ENCODE measurements around the gene UQCRC1. TPM values are rescaled to one million over a fixed set of nuclear protein-coding genes. Genes with fewer than 3 reads are reported as not detected.
A peak's percentile ranks its signal among the peaks of the same experiment; 100 is the strongest.

The UQCRC1 gene
- total RNA-seq, 4 donors from 2014 or later: 579 to 974 (median 655) TPM

DNA sequence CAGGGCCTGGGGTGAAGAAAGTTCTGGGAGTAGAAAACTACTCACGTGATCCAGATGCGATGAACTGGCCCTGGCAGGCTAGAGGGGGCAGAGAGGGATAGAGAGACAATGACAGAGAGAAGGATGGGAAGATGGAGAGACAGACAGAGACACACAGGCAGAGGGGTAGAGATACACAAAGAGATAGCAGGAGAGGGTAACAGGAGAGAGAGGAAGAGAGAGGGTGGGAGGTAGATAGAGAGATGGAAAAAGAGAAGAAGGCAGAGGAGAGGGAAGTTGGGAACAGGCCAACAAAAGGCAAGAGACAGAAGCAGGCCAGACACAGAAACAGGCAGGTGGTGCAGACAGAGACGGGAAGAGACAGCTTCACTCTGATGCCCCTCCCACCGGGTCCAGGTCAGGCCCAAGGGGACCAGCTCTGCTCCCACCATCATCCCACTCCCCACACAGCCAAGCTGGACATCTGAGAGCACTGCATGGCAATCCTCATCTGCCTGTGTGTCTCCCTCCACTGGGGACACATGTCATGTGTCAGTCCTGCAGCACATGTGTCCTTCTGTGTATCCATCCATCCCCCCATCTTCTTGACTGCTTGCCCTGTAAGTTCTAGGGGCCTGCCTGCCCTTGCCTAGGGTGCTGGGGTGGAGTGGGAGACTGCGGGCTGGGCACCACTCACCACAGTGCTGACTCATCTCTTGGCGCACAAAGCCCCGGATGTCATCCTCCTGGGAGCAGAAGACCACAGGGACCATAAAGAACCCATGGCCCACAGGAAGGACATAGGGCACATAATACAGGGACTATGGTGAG lies 43.6 kb downstream of the UQCRC1 start:
- in situ Hi-C loops (cut with MboI; ENCODE audit: low pct_ligation_motif_present in 1 of 4, low pct_unique_long_range_greater_than_20kb in 1 of 4, low sequenced_read_pairs in 3 of 4): no loop called here
- Histone ChIP-seq H3K27me3 (no peaks in the 10 kb centered on the region), H3K9me3 (no peaks in the 10 kb centered on the region), H3K4me1 (peaks cover 0 to 6% (median 5%) of the 10 kb centered on the region in 4 donors), H3K4me3 (no peak overlapping the region), H3K27ac (no peak overlapping the region), H3K36me3 (no peaks in the 10 kb centered on the region)
- intact Hi-C loops (cut with DNase I; ENCODE audit: low total_unique reads): no loop called here
- 58 to 73% methylated on average over 2 to 7 of the region's 7 CpGs for WGBS, 2 donors (ENCODE audit: low coverage in 1 of 2)
- DNase-seq: no peak
- no peak for TF ChIP-seq POLR2AphosphoS5 (IDR thresholded peaks at IDR 0.05)
- TF ChIP-seq POLR2A (IDR thresholded peaks at IDR 0.05): no peak
- no peak for TF ChIP-seq EP300 (IDR thresholded peaks at IDR 0.05; ENCODE audit: low read depth)
- no peak for TF ChIP-seq CTCF (IDR thresholded peaks at IDR 0.05)

DNA sequence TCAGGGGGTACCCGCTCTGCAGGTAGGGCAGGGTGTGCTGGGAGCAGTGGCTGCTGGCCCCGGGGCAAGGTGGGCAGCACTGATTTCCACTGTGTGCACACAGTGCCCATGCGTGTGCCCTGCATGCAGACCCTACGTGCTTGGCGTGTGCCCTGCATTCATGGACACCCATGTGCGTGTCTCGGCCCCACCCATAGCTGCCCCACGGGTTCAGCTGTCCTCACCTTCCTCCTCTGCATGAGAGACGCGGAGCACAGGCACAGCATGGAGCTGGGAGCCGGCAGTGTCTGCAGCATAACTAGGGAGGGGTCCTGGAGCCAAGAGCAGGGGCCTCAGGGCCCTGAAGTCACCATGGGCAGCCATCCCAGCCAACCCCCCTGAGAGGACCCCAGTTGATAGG lies 44.3 kb downstream of the UQCRC1 start:
- H3K27ac ChIP-seq: no peak overlapping the region
- intact Hi-C loops (cut with DNase I; ENCODE audit: low total_unique reads): no loop called here
- no peaks in the 10 kb centered on the region for H3K36me3 ChIP-seq
- no peak for DNase-seq
- no peaks in the 10 kb centered on the region for H3K27me3 ChIP-seq
- WGBS, 2 donors (ENCODE audit: low coverage in 1 of 2): 79% methylated on average over 6 of the region's 11 CpGs; no CpG with 5 or more reads in 1 of the 2 donors
- in situ Hi-C loops (cut with MboI; ENCODE audit: low pct_ligation_motif_present in 1 of 4, low pct_unique_long_range_greater_than_20kb in 1 of 4, low sequenced_read_pairs in 3 of 4): no loop called here
- TF ChIP-seq CTCF (IDR thresholded peaks at IDR 0.05): no peak
- H3K9me3 ChIP-seq: no peaks in the 10 kb centered on the region
- H3K4me1 ChIP-seq: peaks cover 4 to 13% (median 11%) of the 10 kb centered on the region in 4 donors
- H3K4me3 ChIP-seq: no peak overlapping the region

- intact Hi-C loops (cut with DNase I; ENCODE audit: low total_unique reads): no loop called here
- Histone ChIP-seq H3K4me1 (peaks cover 5 to 16% (median 13%) of the 10 kb centered on the region in 4 donors), H3K27ac (no peak overlapping the region), H3K9me3 (no peaks in the 10 kb centered on the region), H3K27me3 (no peaks in the 10 kb centered on the region), H3K36me3 (no peaks in the 10 kb centered on the region), H3K4me3 (no peak overlapping the region)
- no peak for DNase-seq
- in situ Hi-C loops (cut with MboI; ENCODE audit: low pct_ligation_motif_present in 1 of 4, low pct_unique_long_range_greater_than_20kb in 1 of 4, low sequenced_read_pairs in 3 of 4): no loop called here
- WGBS, 2 donors (ENCODE audit: low coverage in 1 of 2): 92% methylated on average over 7 of the region's 11 CpGs; no CpG with 5 or more reads in 1 of the 2 donors
- no peak for TF ChIP-seq EP300 (IDR thresholded peaks at IDR 0.05; ENCODE audit: low read depth)
- no peak for TF ChIP-seq POLR2AphosphoS5 (IDR thresholded peaks at IDR 0.05)
- no peak for TF ChIP-seq CTCF (IDR thresholded peaks at IDR 0.05)
- no peak for TF ChIP-seq POLR2A (IDR thresholded peaks at IDR 0.05)
Observed at GRCh38 chr3:48564667-48565066, 44.8 kb downstream of the UQCRC1 start.

- intact Hi-C loops (cut with DNase I; ENCODE audit: low total_unique reads) (no loop called here), in situ Hi-C loops (cut with MboI; ENCODE audit: low pct_ligation_motif_present in 1 of 4, low pct_unique_long_range_greater_than_20kb in 1 of 4, low sequenced_read_pairs in 3 of 4) (no loop called here)
- no peaks in the 10 kb centered on the region for H3K27me3 ChIP-seq
- H3K36me3 ChIP-seq: no peaks in the 10 kb centered on the region
- 63% methylated on average over 9 of the region's 10 CpGs; no CpG with 5 or more reads in 1 of the 2 donors for WGBS, 2 donors (ENCODE audit: low coverage in 1 of 2)
- peaks cover 5 to 16% (median 13%) of the 10 kb centered on the region in 4 donors for H3K4me1 ChIP-seq
- TF ChIP-seq CTCF (IDR thresholded peaks at IDR 0.05) (no peak), POLR2AphosphoS5 (IDR thresholded peaks at IDR 0.05) (no peak), POLR2A (IDR thresholded peaks at IDR 0.05) (no peak), EP300 (IDR thresholded peaks at IDR 0.05; ENCODE audit: low read depth) (no peak)
- H3K9me3 ChIP-seq: no peaks in the 10 kb centered on the region
- peak; percentile 37 for DNase-seq
- H3K4me3 ChIP-seq: no peak overlapping the region
- no peak overlapping the region for H3K27ac ChIP-seq
Observed at GRCh38 chr3:48564022-48564421, 45.4 kb downstream of the UQCRC1 start.
